Measurements from ENCODE around the gene SHROOM2.

SHROOM2 gene

DNA sequence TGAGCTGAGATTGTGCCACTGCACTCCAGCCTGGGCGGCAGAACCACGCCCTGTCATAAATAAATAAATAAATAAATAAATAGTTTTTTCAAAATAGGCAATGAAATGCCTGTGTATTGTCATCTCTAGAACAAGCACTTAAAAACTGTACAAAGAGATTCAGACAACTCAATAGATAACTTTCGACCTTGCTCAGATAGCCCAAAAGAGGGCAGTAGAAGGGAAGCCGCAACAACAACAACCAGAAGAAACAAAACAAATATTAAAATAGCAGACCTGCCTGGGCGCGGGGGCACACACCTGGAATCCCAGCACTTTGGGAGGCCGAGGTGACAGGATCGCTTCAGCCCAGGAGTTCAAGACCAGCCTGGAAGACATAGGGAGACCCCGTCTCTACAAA is 171.5 kb downstream of the SHROOM2 start:
- no peak for DNase-seq

DNA sequence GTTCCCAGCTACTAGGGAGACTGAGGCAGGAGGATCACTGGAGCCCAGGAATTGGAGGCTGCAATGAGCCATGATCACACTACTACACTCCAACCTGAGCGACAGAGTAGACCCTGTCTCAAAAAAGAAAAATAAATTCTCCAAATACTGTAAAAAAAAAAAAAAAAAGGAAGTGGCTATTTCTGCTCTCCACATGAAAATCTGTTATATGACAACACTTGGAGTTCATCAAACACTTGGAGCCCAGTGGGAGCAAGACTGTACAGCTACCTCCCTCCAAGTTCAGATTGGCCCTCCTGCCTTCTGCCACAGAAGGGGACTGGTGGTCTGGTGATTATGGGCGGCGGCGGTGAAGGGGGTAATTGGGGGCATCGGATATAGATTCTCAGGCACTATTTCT is 172.0 kb downstream of the SHROOM2 start:
- no peak for DNase-seq

DNA sequence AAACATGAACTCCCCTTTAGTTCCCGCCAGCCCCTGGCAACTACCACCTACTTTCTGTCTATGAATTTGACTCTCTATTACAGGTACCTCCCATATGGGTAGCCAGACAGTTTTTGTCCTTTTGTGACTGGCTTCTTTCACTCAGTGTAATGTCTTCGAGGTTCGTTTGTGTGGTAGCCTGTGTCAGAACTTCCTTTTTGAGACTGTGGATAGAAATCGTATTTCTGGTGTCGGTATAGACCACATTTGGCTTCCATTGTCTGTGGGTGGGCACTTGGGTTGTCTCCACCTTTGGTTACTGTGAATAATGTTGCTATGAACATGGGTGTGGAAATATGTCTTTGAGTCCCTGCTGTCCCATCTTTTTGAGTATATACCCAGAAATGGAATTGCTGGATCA is 175.5 kb downstream of the SHROOM2 start:
- DNase-seq, result no peak

DNA sequence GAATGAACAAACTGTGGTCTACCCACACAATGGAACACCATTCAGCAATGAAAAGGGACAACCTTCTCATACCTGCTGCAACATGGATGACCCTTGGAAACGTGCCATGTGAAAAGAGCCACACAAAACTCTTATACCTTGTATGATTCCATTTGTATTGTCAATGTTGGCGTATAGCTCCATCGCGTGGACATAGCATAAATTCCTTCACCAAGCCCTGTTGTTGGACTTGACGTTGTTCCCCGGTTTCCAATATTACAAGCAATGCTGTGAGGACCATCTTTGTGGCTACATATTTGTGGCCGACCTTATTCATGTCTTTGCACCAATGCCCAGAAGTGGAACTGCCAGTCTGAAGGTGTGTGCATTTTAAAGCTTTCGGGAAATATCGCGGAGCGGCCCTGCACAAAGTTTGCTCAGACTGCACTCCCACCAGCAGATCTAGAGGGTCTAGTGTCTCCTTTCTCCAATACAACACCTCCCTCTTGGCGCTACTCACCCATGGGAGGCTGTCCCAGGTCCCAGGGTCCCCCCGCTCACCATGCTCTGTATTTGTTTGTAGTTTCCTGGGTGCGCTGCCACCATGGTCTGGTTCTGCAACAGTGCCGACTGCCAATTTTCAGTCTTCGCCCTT is 180.7 kb downstream of the SHROOM2 start, which contains the start of gene CLDN34:
Gene CLDN34, plus strand, starts transcription at position 584 of the 634 bp plus-strand sequence. Its CDS starts 0 bp downstream, at position 584.
- DNase-seq, result no peak

DNA sequence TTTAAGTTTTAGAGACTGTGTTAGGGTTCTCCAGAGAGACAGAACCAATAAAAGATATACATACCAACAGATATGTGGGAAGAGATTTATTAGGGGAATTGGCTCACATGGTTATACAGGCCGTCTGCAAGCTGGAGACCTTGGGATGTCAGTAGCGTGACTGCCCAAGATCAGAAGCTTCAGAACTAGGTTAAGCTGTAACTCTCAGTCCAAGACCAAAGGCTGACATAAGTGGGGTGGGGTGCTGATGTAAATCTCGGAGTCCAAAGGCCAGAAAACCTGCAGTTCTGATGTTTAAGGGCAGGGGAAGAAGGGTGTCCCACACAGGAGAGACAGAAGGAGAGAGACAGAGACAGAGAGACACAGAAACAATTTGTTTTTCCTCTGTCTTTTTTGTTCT is 191.4 kb downstream of the SHROOM2 start:
- no peak for DNase-seq

GRCh38 chrX:9980401-9980800 is 194.2 kb downstream of the SHROOM2 start:
- no peak for DNase-seq

DNA sequence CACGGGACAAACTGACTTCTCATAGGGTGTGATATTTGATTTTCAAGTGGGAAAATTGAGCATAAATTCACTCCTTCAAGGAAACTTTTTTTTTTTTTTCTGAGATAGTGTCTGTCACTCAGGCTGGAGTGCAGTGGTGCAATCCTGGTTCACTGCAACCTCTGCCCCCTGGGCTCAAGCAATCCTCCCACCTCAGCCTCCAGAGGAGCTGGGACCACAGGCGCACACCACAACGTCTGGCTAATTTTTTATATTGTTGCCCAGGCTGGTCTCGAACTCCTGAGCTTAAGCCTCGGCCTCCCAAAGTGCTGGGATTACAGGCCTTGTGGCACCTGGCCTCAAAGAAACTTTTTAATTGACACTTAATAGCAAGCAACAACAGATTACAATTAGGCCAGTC is 194.7 kb downstream of the SHROOM2 start:
- DNase-seq, result no peak

- DNase-seq, result no peak
Measured at GRCh38 chrX:9983441-9983840, 197.2 kb downstream of the SHROOM2 start.

- no peak for DNase-seq
Measured at GRCh38 chrX:9983846-9984245, 197.6 kb downstream of the SHROOM2 start.

DNA sequence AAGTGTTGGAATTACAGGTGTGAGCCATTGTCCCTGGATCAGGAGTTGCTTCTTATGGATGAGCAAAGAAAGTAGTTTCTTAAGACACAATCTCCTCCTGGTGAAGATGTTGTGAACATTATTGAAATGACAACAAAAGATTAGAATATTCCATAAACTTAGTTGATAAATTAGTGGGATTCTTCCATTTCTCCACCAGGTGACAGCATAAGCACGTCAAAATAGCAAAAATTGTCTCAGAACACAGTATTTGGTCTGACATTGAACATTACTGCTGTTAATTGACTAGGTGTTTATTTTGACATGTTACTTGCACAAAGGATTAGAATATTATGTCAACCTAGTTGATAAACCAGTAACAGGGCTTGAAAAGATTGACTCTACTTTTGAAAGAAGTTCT is 202.5 kb downstream of the SHROOM2 start:
- DNase-seq, result no peak

GRCh38 chrX:9992061-9992460 is 205.8 kb downstream of the SHROOM2 start:
- no peak for DNase-seq

GRCh38 chrX:9992724-9993123 is 206.5 kb downstream of the SHROOM2 start:
- DNase-seq, result no peak

- peak; percentile 27 for DNase-seq
Measured at GRCh38 chrX:9995855-9996339, 209.7 kb downstream of the SHROOM2 start.

DNA sequence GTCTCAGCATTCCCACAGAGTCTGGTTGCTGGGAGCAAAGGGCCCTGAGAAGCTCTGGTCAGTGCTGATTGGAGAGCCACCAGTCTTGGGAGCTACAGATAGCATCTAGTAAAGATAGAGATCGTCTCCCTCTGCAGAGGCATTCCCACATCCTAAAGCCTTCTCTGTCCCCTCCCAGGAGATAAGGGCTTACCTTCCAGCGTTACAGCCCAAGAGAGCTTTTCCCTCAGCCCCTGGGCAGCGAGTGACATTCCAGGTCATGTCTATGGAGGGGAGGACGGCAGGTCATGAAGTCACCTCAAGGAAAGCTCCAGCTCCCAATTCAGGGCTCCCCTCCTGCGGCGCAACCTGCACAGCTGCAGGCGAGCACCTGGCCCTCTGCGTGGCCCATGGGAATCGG is 210.8 kb downstream of the SHROOM2 start:
- DNase-seq, result no peak

GRCh38 chrX:9997524-9997923 is 211.3 kb downstream of the SHROOM2 start:
- DNase-seq, result no peak

Measured in NCI-H1694 (cell line).